Prostate gland (tissue), 2 donors: Measurements from ENCODE around the gene TBC1D5. TPM values are rescaled to one million over a fixed set of nuclear protein-coding genes. Genes with fewer than 3 reads are reported as not detected.

Experiments
- DNase-seq: peaks from one replicate; pipeline ENCODE4 v3.0.0-alpha.2; 2019; ENCODE audit warnings: low spot score
- H3K27ac ChIP-seq, 2 donors: fragments of 200-600 bp; sonication (generic); 2 replicates each; pipeline ENCODE4 v1.5.1; 2017 to 2019
- H3K27me3 ChIP-seq: fragments of 200-600 bp; sonication (generic); replicated peaks from 2 replicates; pipeline ENCODE4 v1.5.1; 2019; ENCODE audit not compliant: insufficient read depth
- H3K36me3 ChIP-seq, 2 donors: fragments of 200-600 bp; sonication (generic); 1 replicate in 1 of 2; 2 replicates in 1 of 2; pipeline versions ENCODE4 v1.5.1 to v1.8.1; 2017 to 2019
- H3K4me1 ChIP-seq: fragments of 200-600 bp; sonication (generic); replicated peaks from 2 replicates; pipeline ENCODE4 v1.5.1; 2019
- H3K4me3 ChIP-seq, 2 donors: fragments of 200-600 bp; sonication (generic); 2 replicates each; pipeline ENCODE4 v1.5.1; 2017 to 2019
- H3K9me3 ChIP-seq: fragments of 200-600 bp; sonication (generic); 2 replicates; pipeline ENCODE4 v1.5.1; 2017
- CTCF ChIP-seq, 4 experiments: fragments of 200-600 bp in 2 of 4; fragments of 450-650 bp in 2 of 4; sonication (generic) in 2 of 4; IDR thresholded peaks; 1 replicate in 3 of 4; 2 replicates in 1 of 4; pipeline ENCODE4 v1.5.1; 2016 to 2019; ENCODE audit warnings: antibody characterized with exemption in 4 of 4, mild to moderate bottlenecking in 2 of 4, moderate library complexity in 2 of 4
- POLR2A ChIP-seq: fragments of 450-650 bp; IDR thresholded peaks from one replicate; pipeline ENCODE4 v1.6.1; 2016; ENCODE audit warnings: antibody characterized with exemption, mild to moderate bottlenecking
- POLR2AphosphoS5 ChIP-seq: sonication (generic); formaldehyde crosslinking; IDR thresholded peaks from one replicate; pipeline ENCODE4 v1.6.1; 2017; ENCODE audit warnings: antibody characterized with exemption
- WGBS: methylation state at CpG from one replicate; pipeline ENCODE4 v1.1.5; 2018; 5-methylcytosine and 5-hydroxymethylcytosine counted together
- intact Hi-C: fragments of 100-400 bp; cut with DNase I; formaldehyde crosslinking; loops from one replicate; pipeline ENCODE4 v1.14.2; 2022
- total RNA-seq, 2 donors: library from RNA; depleted of rRNA; stranded (reverse); fragments of >200 nt; gene quantifications; one replicate each; pipeline ENCODE4 v1.1.0, GENCODE V29; 2016

The TBC1D5 gene
- total RNA-seq, 2 donors from 2014 or later = 64.8 to 99.2 TPM

GRCh38 chr3:17430582-17430981 lies 311.8 kb downstream of the TBC1D5 start:
- intact Hi-C loops = loop anchor here (5.0 kb wide), 1 partner anchor 412 kb away; no protein-coding TSS in a partner anchor
- DNase-seq = no peak

GRCh38 chr3:17423786-17424536 lies 318.5 kb downstream of the TBC1D5 start:
- no peak overlapping the region for H3K27ac ChIP-seq

More at GRCh38 chr3:17430582-17430981, 311.8 kb downstream of the TBC1D5 start:
- no peaks in the 10 kb centered on the region for H3K4me1 ChIP-seq
- TF ChIP-seq POLR2AphosphoS5 (no peak), POLR2A (no peak), CTCF (IDR thresholded peaks at IDR 0.05) (no peak)
- H3K36me3 ChIP-seq = no peaks in the 10 kb centered on the region
- H3K27ac ChIP-seq = no peak overlapping the region
- no peaks in the 10 kb centered on the region for H3K27me3 ChIP-seq
- WGBS = 58% methylated on average over 3 of the region's 3 CpGs
- H3K4me3 ChIP-seq = no peak overlapping the region
- no peaks in the 10 kb centered on the region for H3K9me3 ChIP-seq

GRCh38 chr3:17422636-17423035 lies 319.8 kb downstream of the TBC1D5 start:
- intact Hi-C loops = no loop called here
- Histone ChIP-seq H3K27ac (no peak overlapping the region), H3K4me1 (no peaks in the 10 kb centered on the region), H3K4me3 (no peak overlapping the region), H3K36me3 (no peaks in the 10 kb centered on the region), H3K9me3 (no peaks in the 10 kb centered on the region), H3K27me3 (no peaks in the 10 kb centered on the region)
- TF ChIP-seq CTCF (IDR thresholded peaks at IDR 0.05) = no peak
- no peak for TF ChIP-seq POLR2A
- TF ChIP-seq POLR2AphosphoS5 = no peak
- DNase-seq = no peak
- WGBS = 100% methylated on average over 2 of the region's 2 CpGs

More at GRCh38 chr3:17423786-17424536, 318.5 kb downstream of the TBC1D5 start:
- no peaks in the 10 kb centered on the region for H3K4me1 ChIP-seq
- no peak for TF ChIP-seq POLR2AphosphoS5
- TF ChIP-seq CTCF (IDR thresholded peaks at IDR 0.05) = no peak
- TF ChIP-seq POLR2A = no peak
- H3K4me3 ChIP-seq = no peak overlapping the region
- no peaks in the 10 kb centered on the region for H3K36me3 ChIP-seq
- no peaks in the 10 kb centered on the region for H3K9me3 ChIP-seq
- 62% methylated on average over 4 of the region's 4 CpGs for WGBS
- intact Hi-C loops = no loop called here
- no peak for DNase-seq
- H3K27me3 ChIP-seq = no peaks in the 10 kb centered on the region

- WGBS = 86% methylated on average over 1 of the region's 1 CpG
- no peak for DNase-seq
- intact Hi-C loops = no loop called here
Observed at GRCh38 chr3:17420668-17421067, 321.8 kb downstream of the TBC1D5 start.

More at GRCh38 chr3:17420668-17421067, 321.8 kb downstream of the TBC1D5 start:
- TF ChIP-seq CTCF (IDR thresholded peaks at IDR 0.05) = no peak
- Histone ChIP-seq H3K36me3 (no peaks in the 10 kb centered on the region), H3K4me1 (no peaks in the 10 kb centered on the region), H3K27ac (no peak overlapping the region), H3K27me3 (no peaks in the 10 kb centered on the region), H3K9me3 (no peaks in the 10 kb centered on the region), H3K4me3 (no peak overlapping the region)
